Measurements from ENCODE around the gene PNPLA3.

PNPLA3 gene

GRCh38 chr22:43968614-43969013 lies 45.0 kb downstream of the PNPLA3 start:
- no peak for DNase-seq

GRCh38 chr22:43969021-43969878 lies 45.6 kb downstream of the PNPLA3 start:
- no peak for DNase-seq

- no peak for DNase-seq
These were observed 46.6 kb downstream of the PNPLA3 start for GRCh38 chr22:43969989-43970755.

GRCh38 chr22:43971112-43971511 lies 47.5 kb downstream of the PNPLA3 start:
- DNase-seq: no peak

GRCh38 chr22:43972931-43973462 lies 49.4 kb downstream of the PNPLA3 start:
- DNase-seq: no peak

GRCh38 chr22:43974028-43974545 lies 50.5 kb downstream of the PNPLA3 start:
- no peak for DNase-seq

- DNase-seq: no peak
These were observed 51.4 kb downstream of the PNPLA3 start for GRCh38 chr22:43975041-43975440.

- no peak for DNase-seq
These were observed 53.5 kb downstream of the PNPLA3 start for GRCh38 chr22:43976861-43977795.

GRCh38 chr22:43978558-43978957 lies 55.0 kb downstream of the PNPLA3 start:
- DNase-seq: no peak

- no peak for DNase-seq
These were observed 57.0 kb downstream of the PNPLA3 start for GRCh38 chr22:43980579-43980978.

- no peak for DNase-seq
These were observed 57.4 kb downstream of the PNPLA3 start for GRCh38 chr22:43980996-43981395.

GRCh38 chr22:43983808-43984207 lies 60.2 kb downstream of the PNPLA3 start:
- DNase-seq: no peak

GRCh38 chr22:43985532-43985931 lies 61.9 kb downstream of the PNPLA3 start:
- no peak for DNase-seq

- DNase-seq: no peak
These were observed 64.7 kb downstream of the PNPLA3 start for GRCh38 chr22:43988116-43988820.

- no peak for DNase-seq
These were observed 65.4 kb downstream of the PNPLA3 start for GRCh38 chr22:43988960-43989359.

GRCh38 chr22:43990044-43990443 lies 66.4 kb downstream of the PNPLA3 start:
- DNase-seq: no peak

- DNase-seq: no peak
These were observed 67.9 kb downstream of the PNPLA3 start for GRCh38 chr22:43991316-43992020.

GRCh38 chr22:43992331-43992821 lies 68.8 kb downstream of the PNPLA3 start:
- no peak for DNase-seq

- DNase-seq: peak; percentile 48 to 74
These were observed 69.6 kb downstream of the PNPLA3 start for GRCh38 chr22:43993072-43993760.

- no peak for DNase-seq
These were observed 70.4 kb downstream of the PNPLA3 start for GRCh38 chr22:43994006-43994405.

Measured in inflammatory macrophage treated with lipopolysaccharide for 1 hour (primary cell).